ENCODE data around the gene RNF169. TPM values are rescaled to one million over a fixed set of nuclear protein-coding genes. Genes with fewer than 3 reads are reported as not detected.

Gene RNF169
- total RNA-seq, 1 experiment from 2014 or later: 13.0 TPM

GRCh38 chr11:74744277-74744676, 4.4 kb upstream of the RNF169 start:
- H3K36me3 Mint-ChIP-seq (ENCODE audit: insufficient read depth in 1 of 3, low read depth in 3 of 3): peaks cover 4 to 10% (median 6%) of the 10 kb centered on the region in 3 experiments
- Histone ChIP-seq H4K20me1 (ENCODE audit: control insufficient read depth, insufficient read depth, insufficient read length) (no peaks in the 10 kb centered on the region), H3K27me3 (ENCODE audit: insufficient read depth, low read length) (no peaks in the 10 kb centered on the region), H3K4ac (ENCODE audit: low read depth, low read length) (no peak overlapping the region), H3K23ac (ENCODE audit: insufficient read length, low read depth, low read length) (no peak overlapping the region), H2BK12ac (ENCODE audit: insufficient read length, low read depth, low read length) (no peak overlapping the region), H4K91ac (ENCODE audit: insufficient read length, low read depth, low read length) (no peak overlapping the region), H3K9me3 (ENCODE audit: control insufficient read depth, low read depth, low read length) (no peaks in the 10 kb centered on the region), H2BK120ac (ENCODE audit: low read depth, low read length, poor library complexity, severe bottlenecking) (no peak overlapping the region), H2BK20ac (ENCODE audit: low read depth, low read length, poor library complexity, severe bottlenecking) (no peak overlapping the region), H3K4me1 (ENCODE audit: insufficient read depth, low read length) (no peaks in the 10 kb centered on the region), H2AFZ (ENCODE audit: low read length) (no peak overlapping the region), H3T11ph (ENCODE audit: low read length) (no peak overlapping the region), H4K5ac (ENCODE audit: insufficient read length, low read depth, low read length) (no peak overlapping the region), H3K4me2 (ENCODE audit: insufficient read depth, insufficient read length, low read length) (no peak overlapping the region), H3K79me1 (ENCODE audit: insufficient read depth, low read depth, low read length, poor library complexity, severe bottlenecking) (no peaks in the 10 kb centered on the region), H3K14ac (ENCODE audit: insufficient read depth, low read length) (no peak overlapping the region), H3K27ac (ENCODE audit: insufficient read length, low read depth, low read length) (no peak overlapping the region), H2AK5ac (ENCODE audit: insufficient read length, low read length) (no peak overlapping the region), H3K79me2 (ENCODE audit: insufficient read depth, low read length) (no peaks in the 10 kb centered on the region), H4K8ac (replicated peaks; ENCODE audit: insufficient read length, low read depth, low read length) (no peak overlapping the region), H3K9ac (ENCODE audit: extremely low read depth, insufficient read length, low read length) (no peak overlapping the region), H2BK5ac (ENCODE audit: insufficient read length, low read length) (no peak overlapping the region), H3K56ac (ENCODE audit: insufficient read length, low read depth, low read length) (no peak overlapping the region), H3K18ac (ENCODE audit: insufficient read length, low read depth, low read length) (no peak overlapping the region), H3K23me2 (ENCODE audit: insufficient read length, low read depth, low read length, poor library complexity, severe bottlenecking) (peaks cover 1% of the 10 kb centered on the region), H2BK15ac (ENCODE audit: low read depth, low read length) (no peak overlapping the region)
- peaks cover 10 to 14% of the 10 kb centered on the region in 2 experiments for H3K4me1 Mint-ChIP-seq
- peaks cover 13% of the 10 kb centered on the region for H3K27me3 Mint-ChIP-seq (ENCODE audit: low read depth)
- no peak for DNase-seq
- no peak for TF ChIP-seq CTCF (conservative IDR thresholded peaks at IDR 0.05)
- no peak overlapping the region for H3K4me3 Mint-ChIP-seq
- WGBS (ENCODE audit: extremely low coverage, insufficient read length, low lambda C conversion rate): no CpG with 5 or more reads among the region's 4 CpGs
- peaks cover 24 to 25% of the 10 kb centered on the region in 2 experiments for H3K9me3 Mint-ChIP-seq
- no peak overlapping the region for H3K27ac Mint-ChIP-seq

All from H9 (cell line).